ENCODE data around the gene LIMS1.

Gene LIMS1

GRCh38 chr2:108615480-108616090 lies 81.3 kb downstream of the LIMS1 start:
- no peak for DNase-seq (ENCODE audit: low spot score)

DNA sequence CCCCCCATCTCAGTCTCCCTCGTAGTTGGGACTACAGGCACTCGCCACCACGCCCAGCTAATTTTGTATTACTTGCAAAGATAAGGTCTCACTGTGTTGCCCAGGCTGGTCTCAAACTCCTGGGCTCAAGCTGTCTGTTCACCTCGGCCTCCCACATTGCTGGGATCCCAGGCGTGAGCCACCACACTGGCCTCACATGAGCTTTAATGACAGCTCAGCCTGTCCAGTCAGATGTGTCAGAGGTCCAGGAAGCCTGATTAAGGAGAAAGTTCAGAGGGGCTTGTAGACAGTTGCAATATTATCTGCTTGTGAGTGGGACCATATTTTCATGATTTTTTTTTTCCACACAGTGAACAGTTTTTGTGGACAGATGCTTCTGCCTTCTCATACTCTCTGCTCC lies 82.0 kb downstream of the LIMS1 start:
- no peak for DNase-seq (ENCODE audit: low spot score)

DNA sequence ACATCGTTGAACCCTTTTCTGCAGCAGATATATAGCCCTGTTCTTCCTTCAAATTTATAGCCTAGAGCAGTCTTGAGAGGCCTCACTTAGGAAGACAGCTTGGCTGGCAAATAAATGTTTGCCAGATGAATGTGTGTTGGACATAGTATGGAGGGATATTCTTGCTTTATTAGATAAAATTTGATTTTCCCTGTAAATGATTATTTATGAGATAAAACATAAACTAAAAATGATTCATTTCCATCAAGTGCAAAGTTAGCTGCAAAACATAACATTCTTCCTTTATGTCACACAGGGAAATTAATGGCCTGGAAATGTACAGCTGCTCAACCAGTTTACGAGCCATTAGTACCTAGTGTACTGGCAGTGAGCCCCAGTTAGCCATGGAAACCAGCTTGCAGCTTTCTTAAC lies 82.5 kb downstream of the LIMS1 start:
- no peak for DNase-seq (ENCODE audit: low spot score)

DNA sequence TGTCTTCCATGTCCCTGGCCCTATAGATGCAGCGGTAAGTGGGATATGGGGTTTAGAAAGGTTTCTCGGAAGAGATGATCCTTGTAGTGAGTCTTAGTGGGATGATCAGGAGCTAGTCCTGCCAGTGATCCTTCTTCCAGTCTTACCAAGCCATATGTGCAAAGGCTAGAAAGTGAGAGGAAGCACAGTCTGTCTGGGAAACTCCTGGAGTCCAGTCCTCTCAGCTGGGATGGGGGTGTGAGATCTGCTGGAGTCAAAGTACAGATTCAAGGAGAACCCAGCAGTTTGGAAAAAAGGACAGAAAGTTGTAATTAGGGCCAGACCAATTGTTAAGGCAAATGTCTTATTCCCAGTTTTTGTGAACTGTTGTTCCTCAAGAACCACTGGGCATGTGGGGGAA lies 83.3 kb downstream of the LIMS1 start:
- no peak for DNase-seq (ENCODE audit: low spot score)

DNA sequence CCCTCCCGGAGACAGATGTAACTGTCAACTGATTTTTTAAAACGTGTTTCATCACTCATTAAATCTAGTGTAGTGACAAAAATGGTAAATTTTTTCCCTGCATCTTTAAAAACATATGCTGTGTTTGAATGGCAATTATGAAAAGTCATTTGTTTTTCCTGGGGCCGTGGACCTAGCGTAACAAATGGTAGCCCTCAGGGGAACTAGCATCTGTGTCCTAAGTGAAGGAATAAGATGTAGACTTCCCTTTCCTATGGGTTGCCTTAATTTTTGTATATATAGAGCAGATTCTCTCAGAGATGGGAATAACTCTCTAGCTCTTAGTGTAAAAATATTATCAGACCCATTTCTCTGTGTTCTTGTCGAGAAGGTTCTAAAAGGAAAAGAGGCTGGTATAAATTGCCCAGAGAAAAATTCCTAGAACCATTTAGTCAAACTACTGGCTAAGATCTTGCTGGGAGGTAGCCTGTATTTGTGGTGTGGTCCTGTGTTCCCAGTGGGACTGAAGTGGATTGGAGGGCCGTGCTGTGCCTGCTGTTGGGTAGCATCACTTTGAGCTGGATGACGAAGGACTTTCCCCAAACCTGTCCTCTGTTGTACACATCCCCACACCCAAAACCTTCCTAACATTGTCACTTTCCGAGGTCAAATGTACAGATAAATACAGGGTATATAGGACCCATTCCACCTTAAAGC lies 85.8 kb downstream of the LIMS1 start:
- no peak for DNase-seq (ENCODE audit: low spot score)

- no peak for DNase-seq (ENCODE audit: low spot score)
Measured at GRCh38 chr2:108620656-108621055, 86.4 kb downstream of the LIMS1 start.

DNA sequence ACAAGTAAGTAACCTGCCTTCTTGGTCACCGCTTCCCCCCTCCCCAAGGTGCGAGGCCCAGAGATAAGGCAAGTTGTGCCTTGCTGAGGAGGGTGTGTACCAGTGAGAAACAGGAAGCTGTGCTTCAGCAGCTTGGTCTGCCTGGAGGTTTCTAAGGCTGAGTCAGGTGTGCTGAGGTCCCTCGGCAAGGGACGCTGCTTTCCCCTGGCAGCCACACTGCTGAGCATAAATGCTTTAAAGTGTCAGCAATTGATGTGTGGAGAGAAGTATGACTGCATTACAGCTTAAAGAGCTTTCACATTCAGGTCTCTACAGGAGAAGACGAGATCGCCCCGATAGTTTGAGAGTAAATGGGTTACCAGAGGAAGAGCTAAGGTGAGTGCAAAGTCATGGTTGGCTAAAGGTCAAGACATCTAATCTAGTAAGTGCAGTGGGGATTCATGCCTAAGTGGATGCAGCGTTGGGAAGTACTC lies 86.9 kb downstream of the LIMS1 start:
- DNase-seq (ENCODE audit: low spot score), result no peak

DNA sequence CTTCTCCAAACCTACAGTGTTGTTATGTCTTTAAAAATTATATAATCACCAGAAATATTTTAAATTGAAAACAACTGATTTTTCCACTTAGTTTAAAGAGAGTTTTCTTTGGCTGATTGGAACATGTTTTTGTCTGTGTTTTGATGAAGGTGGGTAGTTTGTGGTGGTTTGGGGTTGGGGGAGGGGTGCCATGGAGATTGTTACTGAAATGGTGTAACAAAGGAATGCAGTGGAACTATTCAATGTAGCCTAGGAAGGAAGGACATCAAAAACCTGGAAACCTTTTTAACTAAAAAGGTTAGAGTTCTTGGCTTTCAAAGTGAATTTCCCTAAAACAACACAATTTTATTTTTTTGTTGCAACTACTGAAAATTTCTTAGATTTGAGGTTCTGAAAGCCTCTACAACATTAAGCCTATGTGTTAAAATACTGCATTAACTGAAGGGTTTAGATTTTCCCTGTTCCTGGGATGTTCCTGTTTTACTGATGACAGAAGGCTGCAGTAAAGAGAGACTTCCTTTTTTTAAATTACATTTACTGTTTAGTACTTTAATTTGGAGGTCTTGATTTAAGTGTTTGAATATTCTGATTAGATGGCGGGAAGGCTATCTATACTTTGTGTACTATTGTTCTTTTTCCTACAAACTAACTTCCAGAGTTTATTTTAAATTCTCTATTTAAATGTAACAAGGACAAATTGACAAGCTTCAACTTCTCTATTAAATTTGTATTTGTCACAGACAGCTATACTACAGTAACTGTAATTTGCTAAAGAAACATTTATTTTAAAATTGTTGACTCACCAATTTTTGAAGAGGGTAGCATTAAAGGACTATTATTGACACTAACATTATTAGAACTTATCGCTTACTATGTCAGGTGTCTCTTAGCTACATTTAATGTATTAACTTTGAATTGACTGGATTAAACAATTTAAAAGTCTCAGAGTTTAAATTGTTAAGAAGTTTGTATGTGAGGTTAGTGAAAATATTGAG lies 87.7 kb downstream of the LIMS1 start:
- DNase-seq (ENCODE audit: low spot score), result no peak

DNA sequence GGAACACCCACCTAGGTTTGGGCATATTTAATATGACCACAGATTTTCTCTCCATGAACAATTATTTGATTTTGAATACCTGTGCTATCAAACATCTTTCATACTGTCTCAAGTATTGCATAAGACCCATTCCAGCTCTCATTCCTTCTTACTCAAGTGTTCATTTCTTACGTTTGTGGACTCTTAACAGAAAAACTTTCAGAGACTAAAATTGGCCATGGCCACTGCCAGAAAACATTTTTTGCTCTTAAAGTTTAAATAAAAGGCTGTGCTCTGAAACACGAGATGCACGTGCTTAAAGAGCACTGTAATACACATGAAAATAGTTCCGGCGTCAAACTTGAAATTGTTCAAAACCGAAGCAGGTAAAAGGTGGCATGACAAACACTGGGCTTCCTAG lies 89.3 kb downstream of the LIMS1 start:
- no peak for DNase-seq (ENCODE audit: low spot score)

DNA sequence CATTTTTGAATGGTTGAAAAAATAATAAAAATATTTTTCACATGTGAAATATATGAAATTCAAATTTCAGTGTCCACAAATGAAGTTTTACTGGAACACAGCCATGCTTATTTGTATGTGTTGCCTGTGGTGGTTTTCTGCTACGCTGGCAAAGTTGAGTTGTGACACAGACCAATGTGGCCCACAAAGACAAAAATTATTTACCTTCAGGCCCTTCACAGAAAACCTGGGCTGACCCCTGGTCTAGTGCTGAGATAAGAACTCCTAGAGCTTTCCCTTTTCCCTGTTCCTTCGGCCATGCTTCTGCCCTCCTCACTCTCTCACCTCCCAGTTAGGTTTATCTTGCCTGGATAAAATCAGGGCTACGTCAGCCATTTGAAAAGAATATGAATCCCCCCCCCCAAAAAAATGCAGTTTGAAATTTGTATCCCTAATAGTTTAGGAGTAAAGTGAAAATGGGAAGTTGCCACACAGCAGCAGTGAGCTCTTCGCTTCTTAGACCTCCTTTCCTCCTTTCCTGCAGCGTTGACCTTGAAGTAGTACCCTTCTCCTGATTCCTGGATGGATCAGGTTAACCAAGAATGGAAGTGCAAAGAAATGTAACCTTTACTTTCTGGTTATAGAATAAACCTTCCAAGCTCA lies 91.0 kb downstream of the LIMS1 start:
- DNase-seq (ENCODE audit: low spot score), result no peak

- DNase-seq (ENCODE audit: low spot score), result peak; percentile 67
Measured at GRCh38 chr2:108625828-108626195, 91.5 kb downstream of the LIMS1 start.

DNA sequence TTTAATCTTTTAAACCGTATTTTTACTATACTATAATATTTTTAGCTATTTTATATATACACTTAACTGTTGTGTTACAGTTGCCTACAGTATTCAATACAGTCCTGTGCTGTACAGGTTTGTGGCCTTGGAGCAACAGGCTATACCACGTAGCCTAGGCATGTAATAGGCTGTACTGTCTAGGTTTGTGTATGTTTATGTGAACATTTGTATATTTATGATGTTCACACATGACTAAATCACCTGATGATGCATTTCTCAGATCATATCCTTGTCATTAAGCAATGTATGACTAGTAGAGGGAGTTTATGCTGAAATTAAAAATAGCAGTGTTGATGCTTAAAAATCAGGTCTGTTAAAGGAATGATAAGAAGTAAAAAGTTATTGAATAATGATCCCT lies 92.7 kb downstream of the LIMS1 start:
- DNase-seq (ENCODE audit: low spot score), result no peak

GRCh38 chr2:108627911-108628567 lies 93.8 kb downstream of the LIMS1 start:
- DNase-seq (ENCODE audit: low spot score), result no peak

DNA sequence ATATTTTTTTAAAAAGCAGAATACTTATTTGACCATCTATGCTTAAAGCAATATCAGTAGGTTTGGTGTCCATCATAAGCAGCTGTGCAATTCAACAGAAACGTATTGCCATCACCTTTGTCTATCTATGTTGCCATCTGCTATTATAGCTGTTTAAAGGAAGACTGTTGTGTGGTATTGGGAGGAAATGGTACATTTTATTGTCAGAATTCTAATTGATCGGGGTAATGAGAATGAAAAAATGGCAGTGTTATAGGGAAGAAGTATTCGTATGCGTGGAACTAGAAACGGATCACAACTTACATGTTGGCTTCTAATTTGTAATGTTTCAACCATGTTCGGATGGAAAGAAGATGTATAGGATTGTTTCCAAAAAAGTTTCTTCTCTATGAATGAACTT lies 94.7 kb downstream of the LIMS1 start:
- DNase-seq (ENCODE audit: low spot score), result no peak

DNA sequence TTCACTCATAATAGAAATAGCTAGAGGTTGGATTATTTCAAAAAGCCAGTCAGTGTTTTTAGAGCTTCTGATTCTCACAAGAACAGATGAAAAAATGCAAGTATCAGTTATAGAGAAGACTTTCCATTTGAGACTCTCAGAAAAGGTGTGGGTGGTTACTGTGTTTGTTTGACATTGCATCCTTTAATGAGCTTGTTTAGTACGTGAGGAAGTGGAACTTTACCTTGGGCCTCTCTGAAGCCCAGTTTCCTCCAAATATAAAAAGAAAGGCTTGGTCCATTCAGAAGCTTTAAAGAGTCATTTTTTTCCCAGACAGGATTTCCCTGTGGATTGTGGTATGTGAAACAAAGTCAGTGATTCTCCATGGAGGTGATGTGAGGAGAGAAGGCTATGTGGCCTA lies 95.1 kb downstream of the LIMS1 start:
- no peak for DNase-seq (ENCODE audit: low spot score)

- peak; percentile 40 for DNase-seq (ENCODE audit: low spot score)
Measured at GRCh38 chr2:108630567-108631405, 96.5 kb downstream of the LIMS1 start.

- DNase-seq (ENCODE audit: low spot score), result no peak
Measured at GRCh38 chr2:108632332-108633160, 98.3 kb downstream of the LIMS1 start.

DNA sequence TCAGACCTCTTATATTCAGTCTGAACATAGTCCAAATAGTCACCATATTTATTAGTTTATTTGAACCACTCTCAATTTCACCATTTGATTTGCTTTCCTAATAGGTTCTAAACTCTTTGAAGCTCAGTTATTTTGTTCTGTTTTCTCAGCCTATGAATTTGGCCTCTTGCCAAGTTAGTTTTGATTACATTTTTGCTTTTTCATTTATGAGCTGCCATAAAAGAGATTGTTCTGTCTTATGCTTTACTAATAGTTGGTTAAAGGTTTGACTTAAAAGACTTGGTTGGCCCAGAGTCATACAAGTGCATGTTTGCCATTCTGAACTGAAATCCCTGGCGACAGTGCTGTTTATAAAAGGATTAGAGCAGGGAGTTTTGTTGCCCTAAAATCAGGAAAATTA lies 99.1 kb downstream of the LIMS1 start:
- no peak for DNase-seq (ENCODE audit: low spot score)

DNA sequence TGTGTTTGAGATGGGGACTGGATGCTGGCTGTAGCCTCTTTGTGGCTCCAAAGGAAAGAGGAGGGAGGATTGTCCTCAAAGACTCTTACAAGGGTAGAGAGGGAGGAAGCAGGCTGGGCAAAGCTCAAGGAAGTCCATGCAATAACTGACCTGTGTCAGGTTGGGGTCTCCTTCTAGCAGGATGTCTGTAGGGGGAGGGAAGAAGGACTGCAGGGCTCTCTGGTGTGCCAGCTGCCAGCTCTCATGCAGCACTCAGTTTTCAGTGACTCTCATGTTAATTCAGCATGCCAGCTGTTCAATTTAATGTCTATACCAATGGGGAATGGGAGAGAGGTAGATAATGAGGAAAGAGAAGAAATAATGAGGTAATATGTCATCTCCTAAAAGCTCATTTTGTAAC lies 99.7 kb downstream of the LIMS1 start:
- DNase-seq (ENCODE audit: low spot score), result no peak

GRCh38 chr2:108634576-108635160 lies 100.4 kb downstream of the LIMS1 start:
- no peak for DNase-seq (ENCODE audit: low spot score)

Data from COLO829 (cell line).